NCI-H1417 (cell line): ENCODE data around the gene MAP2K5.
A peak's percentile ranks its signal among the peaks of the same experiment; 100 is the strongest.

Source experiments
- DNase-seq, 3 experiments: peaks; one replicate each; lab custom pipeline; 2025; lab: John Stamatoyannopoulos, UW

MAP2K5 gene

DNA sequence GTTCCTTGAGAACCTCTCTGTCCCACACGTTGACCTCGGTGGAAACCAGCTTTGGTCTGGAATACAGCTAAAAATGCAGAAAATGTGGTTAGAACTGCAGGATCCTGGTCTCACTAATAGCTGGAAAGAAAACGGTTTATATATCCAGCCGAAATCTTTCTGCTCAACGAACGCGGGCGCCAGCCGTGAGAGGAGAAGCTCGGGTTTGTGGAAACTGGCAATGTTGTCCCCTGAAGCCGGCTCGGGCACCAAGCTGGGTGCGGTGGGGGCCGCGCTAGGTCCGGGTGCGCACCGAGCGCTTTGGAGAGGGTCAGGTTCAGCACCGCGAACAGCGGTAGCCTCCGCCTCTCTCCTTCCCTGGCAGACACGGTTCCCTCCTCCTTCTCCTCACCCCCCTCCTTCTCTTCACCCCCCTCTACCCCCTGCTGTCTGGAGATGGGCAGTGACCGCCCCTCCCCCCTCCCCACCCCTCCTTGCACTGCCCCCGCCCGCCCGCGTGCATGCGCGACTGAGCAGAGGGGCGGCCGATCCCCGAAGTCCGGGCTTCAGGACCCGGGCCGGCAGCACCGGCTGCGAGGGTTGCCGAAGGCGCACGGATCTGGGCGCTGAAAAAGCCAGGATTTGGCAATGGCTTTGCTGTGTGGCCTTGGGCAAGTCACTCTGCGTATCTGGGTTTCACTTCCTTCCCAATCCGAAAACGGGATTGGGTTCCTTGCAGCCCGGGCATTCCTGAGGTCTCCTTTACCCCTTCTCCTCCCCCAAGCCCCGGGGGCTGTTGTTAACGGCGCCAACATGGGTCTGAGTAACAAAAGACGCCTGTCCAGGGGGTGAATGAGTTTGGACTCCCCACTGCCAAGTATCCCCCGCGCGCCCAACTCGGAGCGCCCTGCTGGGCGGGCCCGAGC, 282.7 kb downstream of the MAP2K5 start, which contains the start of gene SKOR1:
TSS of gene SKOR1 (plus strand) at position 534 of the 905 bp plus-strand sequence. CDS start at position 628, 94 bp downstream.
- DNase-seq: peak in 2 of 3 experiments; percentile 47 to 59

DNA sequence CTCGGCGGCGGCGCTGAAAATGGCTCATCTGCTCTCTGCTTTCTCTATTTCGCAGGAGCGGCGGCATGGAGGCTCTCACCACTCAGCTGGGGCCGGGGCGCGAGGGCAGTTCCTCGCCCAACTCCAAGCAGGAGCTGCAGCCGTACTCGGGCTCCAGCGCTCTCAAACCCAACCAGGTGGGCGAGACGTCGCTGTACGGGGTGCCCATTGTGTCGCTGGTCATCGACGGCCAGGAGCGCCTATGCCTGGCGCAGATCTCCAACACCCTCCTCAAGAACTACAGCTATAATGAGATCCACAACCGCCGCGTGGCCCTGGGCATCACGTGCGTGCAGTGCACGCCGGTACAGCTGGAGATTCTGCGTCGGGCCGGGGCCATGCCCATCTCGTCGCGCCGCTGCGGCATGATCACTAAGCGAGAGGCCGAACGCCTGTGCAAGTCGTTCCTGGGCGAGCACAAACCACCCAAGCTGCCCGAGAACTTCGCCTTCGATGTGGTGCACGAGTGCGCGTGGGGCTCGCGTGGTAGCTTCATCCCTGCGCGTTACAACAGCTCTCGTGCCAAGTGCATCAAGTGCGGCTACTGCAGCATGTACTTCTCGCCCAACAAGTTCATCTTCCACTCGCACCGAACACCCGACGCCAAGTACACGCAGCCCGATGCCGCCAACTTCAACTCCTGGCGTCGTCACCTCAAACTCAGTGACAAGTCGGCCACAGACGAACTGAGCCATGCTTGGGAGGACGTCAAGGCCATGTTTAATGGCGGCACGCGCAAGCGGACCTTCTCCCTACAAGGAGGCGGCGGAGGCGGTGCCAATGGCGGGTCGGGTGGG, 283.6 kb downstream of the MAP2K5 start:
- peak in 2 of 3 experiments; percentile 55 to 68 for DNase-seq

DNA sequence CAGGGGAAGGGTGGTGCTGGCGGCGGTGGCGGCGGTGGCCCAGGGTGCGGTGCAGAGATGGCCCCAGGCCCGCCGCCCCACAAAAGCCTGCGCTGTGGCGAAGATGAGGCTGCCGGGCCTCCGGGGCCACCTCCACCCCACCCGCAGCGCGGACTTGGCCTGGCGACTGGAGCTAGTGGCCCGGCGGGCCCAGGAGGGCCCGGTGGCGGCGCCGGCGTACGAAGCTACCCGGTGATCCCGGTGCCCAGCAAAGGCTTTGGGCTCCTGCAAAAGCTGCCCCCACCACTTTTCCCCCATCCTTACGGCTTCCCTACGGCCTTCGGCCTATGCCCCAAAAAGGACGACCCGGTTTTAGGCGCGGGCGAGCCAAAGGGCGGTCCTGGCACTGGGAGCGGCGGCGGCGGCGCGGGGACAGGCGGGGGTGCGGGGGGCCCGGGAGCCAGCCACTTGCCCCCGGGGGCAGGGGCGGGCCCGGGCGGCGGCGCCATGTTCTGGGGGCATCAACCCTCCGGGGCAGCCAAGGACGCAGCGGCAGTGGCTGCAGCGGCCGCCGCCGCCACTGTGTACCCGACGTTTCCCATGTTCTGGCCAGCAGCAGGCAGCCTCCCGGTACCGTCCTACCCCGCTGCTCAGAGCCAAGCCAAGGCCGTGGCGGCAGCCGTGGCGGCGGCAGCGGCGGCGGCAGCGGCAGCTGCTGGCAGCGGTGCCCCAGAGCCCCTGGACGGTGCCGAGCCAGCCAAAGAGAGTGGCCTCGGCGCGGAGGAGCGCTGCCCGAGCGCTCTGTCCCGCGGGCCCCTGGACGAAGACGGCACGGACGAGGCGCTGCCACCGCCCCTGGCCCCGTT, 284.4 kb downstream of the MAP2K5 start:
- no peak for DNase-seq

DNA sequence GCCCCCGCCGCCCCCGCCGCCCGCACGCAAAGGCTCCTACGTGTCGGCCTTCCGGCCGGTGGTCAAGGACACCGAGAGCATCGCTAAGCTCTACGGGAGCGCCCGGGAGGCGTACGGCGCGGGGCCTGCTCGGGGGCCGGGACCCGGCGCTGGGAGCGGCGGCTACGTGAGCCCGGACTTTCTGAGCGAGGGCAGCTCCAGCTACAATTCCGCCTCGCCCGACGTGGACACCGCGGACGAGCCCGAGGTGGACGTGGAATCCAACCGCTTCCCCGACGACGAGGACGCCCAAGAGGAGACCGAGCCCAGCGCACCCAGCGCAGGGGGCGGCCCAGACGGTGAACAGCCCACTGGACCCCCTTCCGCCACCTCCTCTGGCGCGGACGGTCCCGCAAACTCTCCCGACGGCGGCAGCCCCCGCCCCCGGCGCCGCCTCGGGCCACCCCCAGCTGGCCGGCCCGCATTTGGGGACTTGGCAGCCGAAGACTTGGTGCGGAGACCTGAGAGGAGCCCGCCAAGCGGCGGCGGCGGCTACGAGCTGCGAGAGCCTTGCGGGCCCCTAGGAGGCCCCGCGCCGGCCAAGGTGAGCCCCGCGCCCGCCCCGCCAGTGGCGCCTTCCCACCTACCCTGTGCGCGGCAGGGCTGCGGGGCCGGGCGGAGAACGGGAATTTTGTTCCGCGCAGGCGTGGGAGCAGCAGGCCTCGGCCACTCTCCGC, 285.2 kb downstream of the MAP2K5 start:
- no peak for DNase-seq

DNA sequence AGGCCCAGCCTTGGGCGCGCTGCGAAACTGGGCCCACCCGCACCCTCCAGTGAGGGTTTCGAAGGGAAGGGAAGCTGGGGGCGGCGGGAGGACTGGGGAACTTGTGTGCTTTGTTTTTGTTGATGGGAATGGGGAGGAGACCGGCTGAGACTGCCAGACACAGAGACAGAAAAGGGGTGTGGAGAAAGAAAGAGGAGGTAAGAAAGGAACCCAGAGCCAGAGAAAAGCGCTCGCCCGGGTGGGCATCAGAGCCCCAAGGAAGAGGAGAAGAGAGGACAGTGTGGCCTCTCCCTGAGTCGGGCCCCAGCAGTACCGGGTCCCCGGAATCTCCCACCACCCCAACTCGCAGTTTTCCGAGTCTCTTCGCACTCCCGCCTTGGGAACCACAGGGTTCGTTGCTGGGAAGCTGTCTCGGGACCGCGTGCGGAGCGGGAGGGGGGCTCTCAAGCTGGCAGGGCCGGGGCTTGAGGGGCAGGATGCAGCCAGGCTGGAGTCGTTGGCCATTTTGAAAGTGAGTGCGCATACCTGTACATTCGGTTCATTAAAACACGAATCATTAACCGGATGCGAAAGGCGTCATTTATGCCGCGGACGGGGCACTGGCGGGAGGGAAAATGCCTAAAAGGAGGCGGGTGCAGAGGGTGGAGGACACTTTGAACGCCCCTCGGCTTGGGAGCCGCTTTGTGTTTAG, 285.9 kb downstream of the MAP2K5 start:
- no peak for DNase-seq

DNA sequence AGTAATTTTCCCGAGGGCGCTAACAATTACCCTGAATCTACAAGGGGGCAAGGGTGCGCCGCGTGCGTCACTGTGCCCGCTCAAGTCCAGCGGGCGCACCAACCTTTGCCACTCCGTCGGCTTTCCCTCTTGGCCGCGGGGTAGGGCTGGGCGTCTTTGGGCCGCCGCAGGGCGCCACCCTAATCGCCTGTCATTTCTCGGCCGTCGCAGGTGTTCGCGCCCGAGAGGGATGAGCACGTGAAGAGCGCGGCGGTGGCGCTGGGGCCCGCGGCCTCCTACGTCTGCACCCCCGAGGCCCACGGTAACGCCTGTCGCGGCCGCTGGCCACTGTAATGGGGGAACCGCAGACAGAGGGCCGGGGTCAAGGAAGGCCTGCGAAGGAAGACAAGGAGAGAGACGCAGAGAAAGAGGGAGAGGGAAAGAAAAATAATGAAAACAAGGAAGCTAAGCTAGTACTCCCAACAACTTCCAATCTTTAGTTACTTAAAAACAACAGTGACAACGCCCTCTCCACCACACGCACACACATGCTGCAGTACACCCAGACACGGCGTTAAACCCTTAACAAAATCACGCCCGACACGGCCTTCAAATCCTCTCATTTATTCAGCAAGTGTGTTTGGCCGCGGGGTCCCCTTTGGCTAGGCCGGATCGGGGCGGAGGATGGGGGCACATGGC, 286.6 kb downstream of the MAP2K5 start:
- no peak for DNase-seq

DNA sequence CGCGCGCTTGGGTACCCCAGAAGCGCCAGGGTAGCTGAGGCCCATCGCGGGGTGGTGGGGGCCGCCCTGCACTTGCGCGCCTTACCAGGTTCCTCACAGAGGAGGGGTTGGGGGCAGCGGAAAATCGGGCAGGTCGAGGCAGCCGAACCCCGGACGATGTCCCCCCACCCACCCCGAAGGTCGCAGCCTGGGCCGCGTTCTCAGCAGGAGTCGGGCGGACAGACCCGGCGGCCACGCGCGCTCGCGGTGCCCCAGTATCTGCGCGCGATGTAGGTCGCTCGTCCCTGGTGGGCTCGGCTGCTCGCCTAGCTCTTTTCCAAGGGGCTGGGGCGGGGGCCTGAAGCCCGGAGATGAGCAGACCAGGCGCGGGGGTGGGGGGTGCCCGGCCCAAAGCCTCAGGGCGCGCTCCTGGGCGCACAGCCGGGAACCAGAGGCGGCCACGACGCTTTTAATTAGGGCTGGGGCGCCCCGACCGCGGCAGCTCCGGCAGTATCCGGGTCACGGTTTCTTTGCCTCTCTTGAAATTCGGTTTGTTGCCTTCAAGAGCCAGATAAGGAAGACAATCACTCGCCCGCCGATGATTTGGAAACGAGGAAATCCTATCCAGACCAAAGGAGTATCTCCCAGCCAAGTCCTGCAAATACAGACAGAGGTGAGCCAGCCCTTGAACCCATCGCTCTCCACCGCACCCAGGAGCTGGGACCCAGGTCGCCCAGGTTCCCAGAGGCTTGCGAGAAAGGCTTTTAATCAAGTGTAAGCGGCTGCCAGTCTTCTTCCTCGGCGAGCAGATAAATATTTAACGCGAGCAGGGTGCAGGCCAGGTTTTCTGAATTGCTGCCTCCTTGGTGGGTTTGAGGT, 287.4 kb downstream of the MAP2K5 start:
- DNase-seq: no peak

DNA sequence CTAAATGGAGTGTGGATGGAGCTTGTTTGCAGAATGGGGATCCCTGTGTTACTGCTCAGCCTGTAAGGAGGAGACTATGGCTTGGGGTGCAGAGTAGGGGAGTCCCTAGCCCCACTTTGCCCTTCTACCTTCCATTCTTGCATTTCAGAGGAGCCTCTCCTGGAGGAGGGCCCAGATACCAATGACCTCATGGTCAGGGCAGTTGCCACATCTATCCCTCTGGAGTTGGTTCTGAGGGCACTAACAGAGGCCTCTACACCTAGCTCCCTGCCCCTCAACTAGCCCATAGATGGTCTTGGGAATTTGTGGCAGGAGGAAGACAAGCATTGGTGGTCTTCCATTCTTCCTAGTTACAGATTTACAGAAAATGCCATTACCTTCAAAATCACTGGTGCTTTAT, 288.9 kb downstream of the MAP2K5 start:
- no peak for DNase-seq

DNA sequence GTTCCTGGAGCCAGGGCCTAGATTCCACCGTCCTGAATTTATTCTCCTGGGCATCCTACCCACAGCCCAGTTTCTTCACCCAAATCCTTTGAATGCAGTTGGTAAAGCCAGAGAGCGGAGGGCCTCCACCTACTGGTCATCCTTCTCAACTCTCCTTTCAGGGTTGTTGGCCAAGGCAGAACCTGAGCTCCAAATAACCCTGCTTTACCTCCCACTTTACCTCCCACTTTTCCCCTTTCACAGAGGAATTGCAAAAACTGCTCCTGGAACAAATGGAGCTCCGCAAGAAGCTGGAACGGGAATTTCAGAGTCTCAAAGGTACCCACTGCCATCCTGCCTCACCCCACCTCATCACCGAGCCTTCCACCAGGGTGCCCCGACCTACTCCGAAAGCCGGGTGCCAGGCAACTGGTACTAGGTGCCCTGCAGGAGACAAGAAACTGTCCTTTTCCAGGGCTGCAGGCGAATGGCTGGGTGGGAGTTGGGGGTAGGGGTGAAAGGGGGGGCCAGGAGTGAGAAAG, 289.6 kb downstream of the MAP2K5 start:
- DNase-seq: peak in 1 of 3 experiments; percentile 56

DNA sequence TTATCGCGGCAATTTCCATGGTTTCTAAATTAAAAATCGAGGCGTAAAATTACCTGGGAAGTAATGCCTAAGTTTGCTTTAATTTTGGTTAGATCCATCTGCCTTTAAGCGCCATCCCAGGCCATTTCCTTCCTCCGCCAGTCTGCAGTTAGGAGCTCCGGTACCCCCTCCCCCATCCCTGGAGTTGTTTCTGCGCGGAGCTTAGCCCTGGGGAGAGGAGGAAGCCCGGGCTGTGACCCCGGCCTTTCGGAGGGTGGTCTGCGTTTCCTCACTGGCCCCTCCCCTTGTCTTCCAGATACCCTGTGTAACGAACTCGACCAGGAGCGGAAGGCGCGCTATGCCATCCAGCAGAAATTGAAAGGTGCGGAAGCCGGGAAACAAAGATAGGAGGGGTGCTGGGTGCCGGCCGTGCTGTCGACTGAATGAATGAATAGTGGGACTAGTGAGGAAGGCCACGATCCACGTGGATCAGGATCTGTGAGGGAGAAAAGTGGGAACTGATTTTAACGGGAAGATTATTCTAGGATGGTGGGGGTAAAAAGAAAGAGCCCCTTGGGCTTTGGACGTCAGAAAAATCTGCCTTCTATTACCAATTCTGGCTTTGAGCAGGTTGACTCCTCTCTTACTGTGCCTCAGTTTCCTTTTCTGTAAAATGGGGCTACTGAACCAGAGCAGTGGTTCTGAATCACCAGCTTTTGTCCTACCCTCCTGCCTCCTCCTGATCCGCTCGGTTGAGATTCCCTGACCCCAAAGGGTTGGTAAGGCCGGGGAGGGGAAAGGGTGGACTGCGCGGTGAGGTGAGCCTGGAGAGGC, 290.6 kb downstream of the MAP2K5 start:
- no peak for DNase-seq

DNA sequence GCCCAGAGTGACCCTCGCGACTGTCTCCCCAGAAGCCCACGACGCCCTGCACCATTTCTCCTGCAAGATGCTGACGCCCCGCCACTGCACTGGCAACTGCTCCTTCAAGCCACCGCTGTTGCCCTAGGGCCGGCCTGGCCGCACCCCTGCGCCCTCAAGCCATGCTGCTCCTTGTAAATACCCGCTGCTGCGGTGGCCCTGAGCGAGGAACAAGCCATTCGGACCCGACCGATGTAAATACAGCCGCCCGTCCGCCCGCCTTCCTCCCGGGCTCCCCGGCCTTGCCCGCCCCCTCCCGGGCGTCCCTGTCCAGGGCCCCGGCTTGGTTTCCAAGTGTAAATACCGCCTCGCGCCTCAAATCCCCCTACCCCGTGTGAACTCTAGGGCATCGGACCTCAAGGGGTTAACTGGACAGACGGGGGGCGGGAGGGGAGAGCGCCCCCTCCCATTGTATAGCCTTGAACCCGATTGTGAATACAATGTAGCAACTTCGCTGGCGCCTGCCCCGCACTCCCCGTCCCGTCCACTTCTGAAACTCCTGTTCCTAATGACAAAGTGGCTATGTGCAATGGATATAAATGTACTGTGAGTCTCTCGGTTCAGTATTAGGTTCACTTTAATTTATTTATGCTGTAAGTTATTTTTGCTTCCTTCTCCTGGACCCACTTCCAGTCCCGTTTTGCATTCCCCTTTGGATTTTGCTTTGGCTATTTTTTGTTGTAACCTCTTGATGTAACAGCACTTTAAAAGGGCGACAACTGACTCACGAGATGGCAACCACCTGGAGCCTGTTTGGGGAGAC, 291.4 kb downstream of the MAP2K5 start:
- DNase-seq: peak in 1 of 3 experiments; percentile 24

DNA sequence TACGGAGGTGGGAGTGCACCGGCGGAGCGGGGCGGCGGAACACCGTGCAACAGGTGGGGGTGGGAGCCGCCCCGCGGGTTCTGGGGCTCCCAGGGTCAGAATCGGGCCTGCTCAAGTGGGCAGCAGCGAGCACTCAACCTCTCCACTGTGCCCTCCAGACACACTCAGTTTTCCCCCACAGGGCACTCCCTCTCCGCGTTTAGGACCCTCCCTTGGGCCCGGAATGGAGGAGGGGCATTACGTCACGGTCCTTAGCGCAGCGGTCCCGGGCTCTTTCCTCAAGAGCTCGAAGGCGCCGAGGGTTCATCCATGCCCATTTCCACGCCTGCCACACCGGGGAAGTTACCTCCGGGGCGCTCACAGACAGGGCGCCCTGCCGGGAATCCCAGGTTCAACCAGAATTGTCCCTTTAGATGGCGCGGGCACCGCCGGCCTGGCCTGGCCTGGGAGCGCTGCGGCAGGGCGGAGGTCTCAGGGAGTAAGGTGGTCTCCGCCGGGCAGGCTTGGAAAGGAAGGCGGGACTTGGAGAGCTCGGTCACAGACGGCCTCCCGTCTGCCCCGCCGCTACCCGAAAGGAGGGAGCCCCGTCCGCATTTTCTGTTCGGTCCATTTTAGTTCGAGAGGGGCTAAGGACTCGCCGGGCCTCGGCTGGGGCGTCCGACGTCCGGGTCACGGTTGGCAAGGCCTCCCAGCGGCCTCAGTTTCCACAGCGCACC, 292.2 kb downstream of the MAP2K5 start:
- no peak for DNase-seq

DNA sequence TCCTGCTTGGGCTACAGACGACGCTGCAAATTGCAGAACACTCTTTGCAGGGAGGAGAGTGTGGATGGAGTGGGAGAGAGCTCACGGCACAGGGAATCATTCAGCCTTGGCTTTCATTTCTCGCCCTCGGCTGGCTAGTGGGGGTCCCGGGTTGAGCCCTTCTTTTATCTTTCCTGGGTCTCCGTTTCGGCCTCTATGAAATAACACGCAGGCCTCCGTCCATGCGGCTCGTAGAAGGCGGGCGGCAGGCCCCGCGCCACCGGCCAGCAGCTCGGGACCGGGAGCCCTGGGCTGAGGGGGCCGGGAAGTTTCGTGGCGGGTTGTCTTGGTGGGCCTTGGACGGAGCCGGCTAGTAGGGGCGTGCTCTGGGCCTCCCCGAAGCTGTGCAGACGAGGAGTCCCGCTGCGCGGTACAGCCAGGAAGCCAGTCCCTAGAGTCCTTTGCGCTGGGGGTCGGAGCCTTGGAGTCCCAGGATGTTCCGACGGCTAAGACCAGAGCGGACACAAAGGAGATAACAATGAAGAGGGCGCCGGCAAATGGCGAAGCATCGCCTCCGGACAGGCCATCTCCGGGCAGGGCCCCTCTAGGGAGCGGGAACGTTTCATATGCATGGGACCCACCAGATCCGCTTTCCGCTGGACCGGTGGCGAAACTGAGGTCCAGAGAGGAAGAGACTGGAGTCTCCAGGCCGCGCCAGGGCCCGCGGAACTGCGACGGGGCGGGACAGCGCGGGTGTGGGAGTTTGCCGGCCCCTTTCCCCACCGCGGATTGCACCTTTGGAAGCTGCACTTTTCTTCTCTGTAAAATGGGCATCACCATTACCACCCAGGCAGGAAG, 293.0 kb downstream of the MAP2K5 start:
- DNase-seq: peak in 2 of 3 experiments; percentile 7 to 43

DNA sequence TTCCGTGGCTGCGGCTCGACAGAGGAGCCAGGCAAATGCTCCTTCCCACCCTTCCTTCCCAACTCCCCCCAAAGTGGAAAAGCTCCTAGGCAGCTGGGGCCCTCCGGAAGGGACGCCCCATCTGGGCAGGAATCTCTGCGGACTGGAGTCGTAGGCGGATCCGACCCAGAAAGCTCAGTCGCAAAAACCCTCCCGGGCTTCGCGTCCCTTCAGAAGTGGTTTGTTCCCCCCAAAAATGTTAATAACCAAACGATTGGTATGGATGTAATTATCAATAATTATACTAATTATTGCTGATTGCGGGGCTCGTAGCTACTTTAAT, 293.6 kb downstream of the MAP2K5 start:
- no peak for DNase-seq

DNA sequence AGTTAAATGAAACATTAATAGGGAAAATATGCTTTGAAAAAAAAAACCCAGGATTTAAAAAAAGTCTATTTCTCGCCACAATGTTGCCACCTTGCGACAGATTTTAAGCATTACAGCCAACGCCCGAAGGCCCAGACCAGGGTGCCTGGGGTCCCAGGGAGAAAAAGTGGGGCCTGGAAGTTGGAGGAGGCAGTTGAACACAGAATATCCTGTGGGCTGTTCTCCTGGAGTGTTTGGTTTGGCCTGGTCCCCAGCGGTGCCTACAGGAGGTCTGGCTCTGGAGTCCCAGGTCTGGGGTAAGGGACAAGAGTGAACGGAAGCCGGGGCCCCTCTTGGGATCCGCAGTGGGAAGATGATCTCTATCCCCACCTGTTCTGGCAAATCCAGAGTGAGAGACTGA, 294.0 kb downstream of the MAP2K5 start:
- peak; percentile 22 to 69 (median 52) for DNase-seq

DNA sequence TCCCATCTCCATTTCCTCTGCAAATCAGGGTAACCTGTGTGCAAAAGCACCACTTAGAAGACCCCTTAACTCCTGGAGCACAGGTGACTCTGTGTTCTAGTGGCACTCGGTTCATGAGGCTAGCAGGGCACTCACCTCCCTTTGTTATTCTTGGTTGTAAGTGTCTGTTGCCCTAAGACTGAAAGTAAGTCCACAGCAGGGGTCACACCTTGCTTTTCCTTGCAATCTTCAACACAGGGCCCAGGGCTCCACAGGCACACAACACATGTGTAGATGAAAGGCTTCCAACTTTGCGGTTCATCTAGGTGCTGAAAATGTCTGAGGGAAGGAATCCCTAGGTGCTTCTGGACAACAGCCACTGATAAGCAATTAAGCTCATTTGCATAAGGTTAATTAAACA, 294.5 kb downstream of the MAP2K5 start:
- no peak for DNase-seq
